ENCODE results near the gene THRA. TPM values are rescaled to one million over a fixed set of nuclear protein-coding genes. Genes with fewer than 3 reads are reported as not detected.
"Not testable (repeated sequence)": the region's sequence is repeated elsewhere in the genome, so short reads cannot be mapped to it uniquely, and the experiment has no call there.

Gene THRA
- total and polyA plus RNA-seq, 5 donors from 2014 or later, result 10.7 to 29.4 (median 15.2) TPM

- H3K27me3 Mint-ChIP-seq, result peaks cover 4% of the 10 kb centered on the region
- H3K27me3 ChIP-seq (ENCODE audit: control insufficient read depth, insufficient read depth, low read length), result no peaks in the 10 kb centered on the region
- no peak for DNase-seq
- no peak for ATAC-seq (ENCODE audit: low read depth in 2 of 2)
- H3K9me3 ChIP-seq (ENCODE audit: control insufficient read depth in 2 of 2, low read length in 2 of 2), result no peaks in the 10 kb centered on the region
- peak overlapping the region; percentile 76 for H3K27ac ChIP-seq (ENCODE audit: insufficient read depth, low read length, poor library complexity, severe bottlenecking)
- H3K4me3 Mint-ChIP-seq, result peak overlapping the region; percentile 88 to 93 (median 90)
- H3K9me3 Mint-ChIP-seq, result no peaks in the 10 kb centered on the region
- peak overlapping the region; percentile 86 to 96 (median 89) for H3K27ac Mint-ChIP-seq
- H3K4me3 ChIP-seq (ENCODE audit: low read depth, low read length), result peak overlapping the region; percentile 95
- H3K4me1 ChIP-seq (ENCODE audit: control insufficient read depth, insufficient read depth, low read length, poor library complexity, severe bottlenecking), result peaks cover 31% of the 10 kb centered on the region
- peaks cover 29% of the 10 kb centered on the region for H3K36me3 ChIP-seq (ENCODE audit: control insufficient read depth, insufficient read depth, low read length)
- peaks cover 17% of the 10 kb centered on the region for H3K36me3 Mint-ChIP-seq
- H3K4me1 Mint-ChIP-seq, result peaks cover 5 to 46% (median 35%) of the 10 kb centered on the region in 4 donors
These were observed 61.7 kb downstream of the THRA start for GRCh38 chr17:40124279-40125141.

DNA sequence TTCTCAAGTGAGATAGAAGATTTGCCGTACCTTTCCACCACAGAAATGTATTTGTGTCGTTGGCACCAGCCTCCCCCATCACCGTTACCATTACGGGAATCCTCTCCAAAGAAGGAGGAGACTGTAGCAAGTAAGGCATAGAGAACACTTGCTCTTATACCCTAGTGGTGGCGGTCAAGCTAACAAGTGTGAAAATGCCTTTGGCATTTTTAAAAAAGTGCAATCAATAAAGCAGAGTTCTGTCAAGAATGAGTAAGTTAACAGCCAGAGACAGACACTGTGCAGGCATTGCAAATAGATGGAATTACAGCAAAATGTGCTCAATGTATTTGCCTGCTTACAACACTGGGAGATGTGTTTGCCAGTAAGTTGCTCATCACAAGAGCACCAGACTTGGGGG, 66.7 kb downstream of the THRA start:
- peaks cover 57% of the 10 kb centered on the region for H3K36me3 Mint-ChIP-seq
- peaks cover 0 to 32% (median 25%) of the 10 kb centered on the region in 4 donors for H3K4me1 Mint-ChIP-seq
- Histone ChIP-seq H3K36me3 (ENCODE audit: control insufficient read depth, insufficient read depth, low read length) (peaks cover 77% of the 10 kb centered on the region), H3K27ac (ENCODE audit: insufficient read depth, low read length, poor library complexity, severe bottlenecking) (no peak overlapping the region), H3K9me3 (ENCODE audit: control insufficient read depth in 2 of 2, low read length in 2 of 2) (no peaks in the 10 kb centered on the region), H3K4me3 (ENCODE audit: low read depth, low read length) (no peak overlapping the region), H3K4me1 (ENCODE audit: control insufficient read depth, insufficient read depth, low read length, poor library complexity, severe bottlenecking) (peaks cover 8% of the 10 kb centered on the region), H3K27me3 (ENCODE audit: control insufficient read depth, insufficient read depth, low read length) (no peaks in the 10 kb centered on the region)
- peaks cover 2% of the 10 kb centered on the region for H3K27me3 Mint-ChIP-seq
- DNase-seq (no peak), ATAC-seq (ENCODE audit: low read depth in 2 of 2) (no peak)
- peak overlapping the region in 2 of 3 donors; percentile 45 to 82 for H3K27ac Mint-ChIP-seq
- no peaks in the 10 kb centered on the region for H3K9me3 Mint-ChIP-seq
- H3K4me3 Mint-ChIP-seq, result no peak overlapping the region

- Mint-ChIP-seq H3K9me3 (no peaks in the 10 kb centered on the region), H3K4me1 (peaks cover 3 to 29% (median 24%) of the 10 kb centered on the region in 4 donors), H3K4me3 (peak overlapping the region in 1 of 4 donors; percentile 21), H3K36me3 (peaks cover 65% of the 10 kb centered on the region), H3K27ac (peak overlapping the region; percentile 40 to 82 (median 56)), H3K27me3 (no peaks in the 10 kb centered on the region)
- Histone ChIP-seq H3K27ac (ENCODE audit: insufficient read depth, low read length, poor library complexity, severe bottlenecking) (no peak overlapping the region), H3K27me3 (ENCODE audit: control insufficient read depth, insufficient read depth, low read length) (no peaks in the 10 kb centered on the region), H3K36me3 (ENCODE audit: control insufficient read depth, insufficient read depth, low read length) (peaks cover 87% of the 10 kb centered on the region), H3K9me3 (ENCODE audit: control insufficient read depth in 2 of 2, low read length in 2 of 2) (no peaks in the 10 kb centered on the region), H3K4me1 (ENCODE audit: control insufficient read depth, insufficient read depth, low read length, poor library complexity, severe bottlenecking) (no peaks in the 10 kb centered on the region), H3K4me3 (ENCODE audit: low read depth, low read length) (no peak overlapping the region)
- no peak for ATAC-seq (ENCODE audit: low read depth in 2 of 2)
- no peak for DNase-seq
These were observed 67.7 kb downstream of the THRA start for GRCh38 chr17:40130352-40131042.

DNA sequence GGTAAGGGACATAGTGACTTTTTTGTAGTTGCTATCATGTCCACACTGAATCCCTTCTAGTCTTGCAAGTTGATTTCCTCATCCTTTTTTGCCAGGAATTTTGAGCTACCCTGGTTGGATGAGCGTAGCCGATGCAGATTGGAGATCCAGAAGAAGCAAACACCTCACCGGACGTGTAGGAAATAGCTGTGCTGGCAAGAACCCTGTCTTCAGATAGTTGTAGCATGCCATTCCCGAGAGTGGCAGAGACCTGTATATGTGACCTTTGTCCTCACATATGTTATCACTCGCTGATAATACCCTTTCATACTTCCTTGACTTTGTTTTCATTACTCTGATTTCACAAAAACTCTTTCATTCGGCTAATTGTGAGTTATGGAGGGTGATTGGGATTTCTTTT, 71.4 kb downstream of the THRA start:
- Mint-ChIP-seq H3K4me3 (no peak overlapping the region), H3K36me3 (peaks cover 60% of the 10 kb centered on the region), H3K9me3 (no peaks in the 10 kb centered on the region), H3K27me3 (no peaks in the 10 kb centered on the region), H3K27ac (peak overlapping the region in 2 of 3 donors; percentile 62 to 71), H3K4me1 (peaks cover 9 to 37% (median 24%) of the 10 kb centered on the region in 4 donors)
- Histone ChIP-seq H3K27me3 (ENCODE audit: control insufficient read depth, insufficient read depth, low read length) (no peaks in the 10 kb centered on the region), H3K4me3 (ENCODE audit: low read depth, low read length) (no peak overlapping the region), H3K9me3 (ENCODE audit: control insufficient read depth in 2 of 2, low read length in 2 of 2) (no peaks in the 10 kb centered on the region), H3K4me1 (ENCODE audit: control insufficient read depth, insufficient read depth, low read length, poor library complexity, severe bottlenecking) (peaks cover 9% of the 10 kb centered on the region), H3K36me3 (ENCODE audit: control insufficient read depth, insufficient read depth, low read length) (peaks cover 78% of the 10 kb centered on the region), H3K27ac (ENCODE audit: insufficient read depth, low read length, poor library complexity, severe bottlenecking) (no peak overlapping the region)
- DNase-seq, result no peak
- no peak for ATAC-seq (ENCODE audit: low read depth in 2 of 2)

- Mint-ChIP-seq H3K36me3 (peaks cover 44% of the 10 kb centered on the region), H3K27me3 (peaks cover 10% of the 10 kb centered on the region), H3K4me1 (peaks cover 13 to 47% (median 31%) of the 10 kb centered on the region in 4 donors), H3K27ac (peak overlapping the region; percentile 29 to 72 (median 71)), H3K4me3 (peak overlapping the region in 1 of 4 donors; percentile 15), H3K9me3 (peaks cover 0 to 6% (median 0%) of the 10 kb centered on the region in 7 donors)
- Histone ChIP-seq H3K9me3 (ENCODE audit: control insufficient read depth in 2 of 2, low read length in 2 of 2) (no peaks in the 10 kb centered on the region), H3K27me3 (ENCODE audit: control insufficient read depth, insufficient read depth, low read length) (no peaks in the 10 kb centered on the region), H3K36me3 (ENCODE audit: control insufficient read depth, insufficient read depth, low read length) (peaks cover 62% of the 10 kb centered on the region), H3K4me3 (ENCODE audit: low read depth, low read length) (no peak overlapping the region), H3K27ac (ENCODE audit: insufficient read depth, low read length, poor library complexity, severe bottlenecking) (peak overlapping the region; percentile 29), H3K4me1 (ENCODE audit: control insufficient read depth, insufficient read depth, low read length, poor library complexity, severe bottlenecking) (peaks cover 17% of the 10 kb centered on the region)
- ATAC-seq (ENCODE audit: low read depth in 2 of 2) (no peak), DNase-seq (no peak)
These were observed 73.1 kb downstream of the THRA start for GRCh38 chr17:40135817-40136216.

GRCh38 chr17:40139566-40140058, 76.8 kb downstream of the THRA start:
- Histone ChIP-seq H3K9me3 (ENCODE audit: control insufficient read depth in 2 of 2, low read length in 2 of 2) (no peaks in the 10 kb centered on the region), H3K27ac (ENCODE audit: insufficient read depth, low read length, poor library complexity, severe bottlenecking) (peak overlapping the region; percentile 96), H3K4me3 (ENCODE audit: low read depth, low read length) (peak overlapping the region; percentile 97), H3K36me3 (ENCODE audit: control insufficient read depth, insufficient read depth, low read length) (peaks cover 36% of the 10 kb centered on the region), H3K27me3 (ENCODE audit: control insufficient read depth, insufficient read depth, low read length) (no peaks in the 10 kb centered on the region), H3K4me1 (ENCODE audit: control insufficient read depth, insufficient read depth, low read length, poor library complexity, severe bottlenecking) (peaks cover 31% of the 10 kb centered on the region)
- peak overlapping the region; percentile 92 to 96 (median 95) for H3K4me3 Mint-ChIP-seq
- ATAC-seq (ENCODE audit: low read depth in 2 of 2) (peak; percentile 0 to 1), DNase-seq (no peak)
- peaks cover 22% of the 10 kb centered on the region for H3K36me3 Mint-ChIP-seq
- peak overlapping the region; percentile 96 to 100 (median 99) for H3K27ac Mint-ChIP-seq
- peaks cover 0 to 6% (median 0%) of the 10 kb centered on the region in 7 donors for H3K9me3 Mint-ChIP-seq
- H3K27me3 Mint-ChIP-seq, result peaks cover 12% of the 10 kb centered on the region
- peaks cover 24 to 54% (median 43%) of the 10 kb centered on the region in 4 donors for H3K4me1 Mint-ChIP-seq

- H3K27me3 Mint-ChIP-seq, result peaks cover 12% of the 10 kb centered on the region
- ATAC-seq (ENCODE audit: low read depth in 2 of 2); H3K4me3 ChIP-seq (ENCODE audit: low read depth, low read length); H3K27ac ChIP-seq (ENCODE audit: insufficient read depth, low read length, poor library complexity, severe bottlenecking); H3K27me3 ChIP-seq (ENCODE audit: control insufficient read depth, insufficient read depth, low read length); H3K9me3 ChIP-seq (ENCODE audit: control insufficient read depth in 2 of 2, low read length in 2 of 2); DNase-seq; H3K9me3 Mint-ChIP-seq: not testable (repeated sequence)
- peak overlapping the region in 1 of 3 donors; percentile 20 for H3K27ac Mint-ChIP-seq
- peaks cover 23 to 64% (median 43%) of the 10 kb centered on the region in 4 donors for H3K4me1 Mint-ChIP-seq
- peak overlapping the region in 2 of 4 donors; percentile 7 to 29 for H3K4me3 Mint-ChIP-seq
- Histone ChIP-seq H3K4me1 (ENCODE audit: control insufficient read depth, insufficient read depth, low read length, poor library complexity, severe bottlenecking) (peaks cover 38% of the 10 kb centered on the region), H3K36me3 (ENCODE audit: control insufficient read depth, insufficient read depth, low read length) (peaks cover 32% of the 10 kb centered on the region)
- H3K36me3 Mint-ChIP-seq, result peaks cover 20% of the 10 kb centered on the region
These were observed 80.4 kb downstream of the THRA start for GRCh38 chr17:40143166-40143565.

All from CD4-positive, CD25-positive, alpha-beta regulatory T cell (primary cell).